ENCODE measurements around the gene MT1G. TPM values are rescaled to one million over a fixed set of nuclear protein-coding genes. Genes with fewer than 3 reads are reported as not detected.
"Not testable (repeated sequence)": the region's sequence is repeated elsewhere in the genome, so short reads cannot be mapped to it uniquely, and the experiment has no call there.

The MT1G gene
- 10 to 100 TPM in 3 of 4 donors, 1 to 10 TPM in 1; 5.8 to 52.1 (median 16.5) TPM for total RNA-seq

DNA sequence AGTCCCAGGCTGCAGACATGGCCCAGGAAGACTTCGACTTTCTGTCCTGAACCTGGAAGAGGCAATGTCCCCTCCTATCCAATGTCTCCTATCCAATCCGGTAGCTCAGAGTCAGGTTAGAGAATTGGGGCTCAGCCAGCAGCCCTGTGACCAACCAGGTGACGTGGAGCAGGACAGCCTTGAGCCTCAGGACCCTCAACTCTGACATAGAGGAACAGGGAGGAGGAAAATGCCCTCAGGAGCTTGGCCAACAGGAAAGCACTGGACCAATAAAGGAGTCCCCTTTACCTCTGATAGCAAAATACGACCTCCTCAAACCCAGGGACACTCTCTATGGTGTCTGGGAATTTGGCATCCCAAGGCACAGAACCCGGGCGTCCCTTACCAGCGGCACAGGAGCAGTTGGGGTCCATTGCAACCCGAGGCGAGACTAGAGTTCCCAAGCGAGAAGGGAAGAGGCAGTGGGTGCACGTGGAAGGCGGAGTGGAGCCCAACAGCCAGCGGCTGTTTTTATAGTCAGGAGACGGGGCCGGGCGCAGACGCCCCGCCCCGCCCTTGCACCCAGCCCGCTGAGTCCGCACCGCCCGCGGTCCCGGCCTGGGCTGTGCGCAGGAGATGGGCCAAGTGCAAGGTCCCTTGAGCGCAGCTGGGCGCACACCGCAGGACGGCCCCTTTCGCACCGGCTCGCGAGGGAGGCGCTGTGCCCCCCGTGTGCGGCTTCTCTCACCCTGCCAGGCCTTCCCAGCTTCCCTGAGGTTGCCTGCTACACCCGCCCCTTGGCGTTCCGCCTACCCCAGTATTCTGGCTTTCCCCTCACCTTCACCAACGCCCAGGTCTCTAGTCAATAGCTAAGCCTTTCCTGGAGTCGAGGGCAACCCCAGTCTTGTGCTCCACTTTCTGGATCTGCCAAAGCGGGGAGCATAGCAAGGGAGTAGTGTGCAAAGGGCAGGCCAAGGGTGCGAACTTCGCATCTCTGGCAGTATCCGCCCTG is at the start of gene MT1G:
MT1G (minus strand) TSS at position 485 of the 991 bp plus-strand sequence; CDS start at position 413, 72 bp downstream.
- Histone ChIP-seq H3K4me3 (peak within 1 kb of the TSS in 3 of 4 donors; percentile 20 to 54 (median 40)), H3K27ac (peak within 1 kb of the TSS in 2 of 4 donors; percentile 31 to 61), H3K27me3 (peaks cover 0 to 100% (median 4%) of the 10 kb centered on the region in 4 donors), H3K36me3 (no peaks in the 10 kb centered on the region), H3K4me1 (peaks cover 14 to 47% (median 25%) of the 10 kb centered on the region in 3 donors), H3K9me3 (no peaks in the 10 kb centered on the region)
- TF ChIP-seq, protein P1, sequence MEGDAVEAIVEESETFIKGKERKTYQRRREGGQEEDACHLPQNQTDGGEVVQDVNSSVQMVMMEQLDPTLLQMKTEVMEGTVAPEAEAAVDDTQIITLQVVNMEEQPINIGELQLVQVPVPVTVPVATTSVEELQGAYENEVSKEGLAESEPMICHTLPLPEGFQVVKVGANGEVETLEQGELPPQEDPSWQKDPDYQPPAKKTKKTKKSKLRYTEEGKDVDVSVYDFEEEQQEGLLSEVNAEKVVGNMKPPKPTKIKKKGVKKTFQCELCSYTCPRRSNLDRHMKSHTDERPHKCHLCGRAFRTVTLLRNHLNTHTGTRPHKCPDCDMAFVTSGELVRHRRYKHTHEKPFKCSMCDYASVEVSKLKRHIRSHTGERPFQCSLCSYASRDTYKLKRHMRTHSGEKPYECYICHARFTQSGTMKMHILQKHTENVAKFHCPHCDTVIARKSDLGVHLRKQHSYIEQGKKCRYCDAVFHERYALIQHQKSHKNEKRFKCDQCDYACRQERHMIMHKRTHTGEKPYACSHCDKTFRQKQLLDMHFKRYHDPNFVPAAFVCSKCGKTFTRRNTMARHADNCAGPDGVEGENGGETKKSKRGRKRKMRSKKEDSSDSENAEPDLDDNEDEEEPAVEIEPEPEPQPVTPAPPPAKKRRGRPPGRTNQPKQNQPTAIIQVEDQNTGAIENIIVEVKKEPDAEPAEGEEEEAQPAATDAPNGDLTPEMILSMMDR (IDR thresholded peaks at IDR 0.05), result no peak
- TF ChIP-seq POLR2A (IDR thresholded peaks at IDR 0.05), result peak in 2 of 4 donors; percentile 37 to 56
- WGBS, 2 donors, result 13 to 21% methylated on average over 28 to 30 of the region's 46 CpGs
- intact Hi-C loops (cut with DNase I), result no loop called here
- no peak for DNase-seq

DNA sequence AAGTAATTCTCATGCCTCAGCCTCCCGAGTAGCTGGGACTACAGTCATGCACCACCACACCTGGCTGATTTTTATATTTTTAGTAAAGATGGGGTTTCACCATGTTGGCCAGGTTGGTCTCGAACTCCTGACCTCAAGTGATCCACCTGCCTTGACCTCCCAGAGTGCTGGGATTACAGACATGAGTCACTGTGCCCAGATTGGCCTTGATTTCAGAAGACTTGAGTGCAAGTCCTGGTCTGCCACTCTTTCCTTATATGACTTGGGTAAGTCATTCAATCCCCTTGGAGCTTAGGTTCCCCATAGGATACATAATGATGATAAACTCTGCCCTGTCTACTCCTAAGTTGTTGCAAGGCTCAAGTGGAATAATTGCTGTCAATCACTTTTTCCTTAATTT is 49.7 kb upstream of the MT1G start:
- H3K4me3 ChIP-seq; H3K27me3 ChIP-seq; H3K4me1 ChIP-seq; intact Hi-C loops (cut with DNase I); DNase-seq; H3K27ac ChIP-seq; H3K9me3 ChIP-seq; H3K36me3 ChIP-seq: not testable (repeated sequence)
- 81 to 85% methylated on average over 2 of the region's 2 CpGs for whole genome bisulfite sequencing, 2 donors

DNA sequence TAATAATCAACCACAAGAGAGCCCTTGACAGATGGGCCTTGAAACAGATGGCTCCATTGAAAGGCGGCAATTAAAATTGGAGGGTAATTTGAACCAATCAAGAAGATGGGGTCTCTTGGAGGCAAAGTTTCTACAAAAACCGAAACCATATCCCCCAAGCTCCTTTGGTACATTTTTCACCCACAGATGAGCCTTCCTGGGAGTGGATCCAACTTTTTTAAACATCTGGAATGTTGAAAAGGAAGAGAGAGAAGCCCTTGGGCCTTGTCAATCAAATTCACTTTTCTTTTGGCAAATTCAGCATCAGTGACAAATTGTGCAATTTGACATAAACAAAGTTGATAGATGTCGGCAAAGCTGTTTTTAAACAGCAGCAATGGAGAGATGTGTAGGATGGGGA is 48.9 kb upstream of the MT1G start:
- Histone ChIP-seq H3K4me1 (no peaks in the 10 kb centered on the region), H3K9me3 (no peaks in the 10 kb centered on the region), H3K27ac (no peak overlapping the region), H3K36me3 (no peaks in the 10 kb centered on the region), H3K27me3 (no peaks in the 10 kb centered on the region), H3K4me3 (no peak overlapping the region)
- intact Hi-C loops (cut with DNase I), result no loop called here
- TF ChIP-seq POLR2A (IDR thresholded peaks at IDR 0.05), result no peak
- TF ChIP-seq, protein P1 (IDR thresholded peaks at IDR 0.05), result no peak
- no peak for DNase-seq
- WGBS, 2 donors, result 59 to 67% methylated on average over 3 of the region's 3 CpGs

DNA sequence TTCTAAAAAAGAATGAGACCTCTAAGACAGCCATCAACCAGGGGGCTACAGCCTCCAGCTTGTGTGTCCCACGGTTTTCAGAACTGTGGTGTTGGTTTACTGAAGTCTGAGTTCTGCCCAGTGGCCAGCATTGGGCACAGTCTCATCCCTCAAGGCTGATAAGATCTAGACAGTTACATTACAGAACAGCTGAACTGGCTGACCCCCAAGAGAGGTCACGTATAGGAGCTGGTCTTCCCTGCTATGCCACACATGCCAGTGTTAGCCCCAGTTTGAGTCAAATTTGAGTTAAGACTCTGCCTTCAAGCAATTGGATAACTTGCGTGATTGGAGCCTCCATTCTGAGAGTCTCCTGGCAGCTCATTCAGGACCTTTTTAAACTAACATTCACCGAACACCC is 47.3 kb upstream of the MT1G start:
- intact Hi-C loops (cut with DNase I), result no loop called here
- TF ChIP-seq, protein P1 (IDR thresholded peaks at IDR 0.05), result no peak
- Histone ChIP-seq H3K4me1 (no peaks in the 10 kb centered on the region), H3K36me3 (no peaks in the 10 kb centered on the region), H3K9me3 (no peaks in the 10 kb centered on the region), H3K27me3 (no peaks in the 10 kb centered on the region), H3K4me3 (no peak overlapping the region), H3K27ac (no peak overlapping the region)
- 60 to 80% methylated on average over 2 to 4 of the region's 4 CpGs for WGBS, 2 donors
- DNase-seq, result no peak

DNA sequence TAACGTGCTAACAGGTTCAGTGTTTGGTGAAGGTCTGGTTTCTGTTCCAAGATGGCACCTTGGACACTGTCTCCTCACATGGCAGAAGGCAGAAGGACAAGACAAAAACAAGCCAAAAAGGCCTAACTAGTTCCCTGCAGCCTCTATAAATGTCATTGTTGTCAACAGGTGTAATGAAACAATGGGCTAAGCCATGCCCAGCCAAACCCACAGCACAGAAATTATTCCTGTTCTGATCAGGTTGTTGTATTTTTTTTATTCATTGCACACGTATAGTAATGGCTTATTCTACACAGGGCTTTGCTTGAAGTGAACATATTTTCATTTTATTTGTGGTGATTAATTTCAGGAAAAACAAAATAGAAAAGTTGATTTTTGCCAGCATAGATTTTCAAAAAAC is 45.9 kb upstream of the MT1G start:
- Histone ChIP-seq H3K27ac (no peak overlapping the region), H3K4me3 (no peak overlapping the region), H3K27me3 (no peaks in the 10 kb centered on the region), H3K36me3 (no peaks in the 10 kb centered on the region), H3K4me1 (peaks cover 0 to 3% (median 0%) of the 10 kb centered on the region in 3 donors), H3K9me3 (no peaks in the 10 kb centered on the region)
- DNase-seq, result no peak
- intact Hi-C loops (cut with DNase I), result no loop called here
- TF ChIP-seq POLR2A (IDR thresholded peaks at IDR 0.05), result no peak
- TF ChIP-seq, protein P1 (IDR thresholded peaks at IDR 0.05), result no peak
- 89 to 93% methylated on average over 2 of the region's 2 CpGs for WGBS, 2 donors
